Activated CD4-positive, alpha-beta T cell treated with anti-CD3 and anti-CD28 coated beads, Interleukin-2, amount 50 U/mL, for 1 hour (primary cell): ENCODE measurements around the gene SPSB3.
A peak's percentile ranks its signal among the peaks of the same experiment; 100 is the strongest.
"Not testable (repeated sequence)": the region's sequence is repeated elsewhere in the genome, so short reads cannot be mapped to it uniquely, and the experiment has no call there.

ENCODE experiments used
- DNase-seq: peaks from one replicate; pipeline ENCODE4 v3.0.0-alpha.2; 2020

The SPSB3 gene

DNA sequence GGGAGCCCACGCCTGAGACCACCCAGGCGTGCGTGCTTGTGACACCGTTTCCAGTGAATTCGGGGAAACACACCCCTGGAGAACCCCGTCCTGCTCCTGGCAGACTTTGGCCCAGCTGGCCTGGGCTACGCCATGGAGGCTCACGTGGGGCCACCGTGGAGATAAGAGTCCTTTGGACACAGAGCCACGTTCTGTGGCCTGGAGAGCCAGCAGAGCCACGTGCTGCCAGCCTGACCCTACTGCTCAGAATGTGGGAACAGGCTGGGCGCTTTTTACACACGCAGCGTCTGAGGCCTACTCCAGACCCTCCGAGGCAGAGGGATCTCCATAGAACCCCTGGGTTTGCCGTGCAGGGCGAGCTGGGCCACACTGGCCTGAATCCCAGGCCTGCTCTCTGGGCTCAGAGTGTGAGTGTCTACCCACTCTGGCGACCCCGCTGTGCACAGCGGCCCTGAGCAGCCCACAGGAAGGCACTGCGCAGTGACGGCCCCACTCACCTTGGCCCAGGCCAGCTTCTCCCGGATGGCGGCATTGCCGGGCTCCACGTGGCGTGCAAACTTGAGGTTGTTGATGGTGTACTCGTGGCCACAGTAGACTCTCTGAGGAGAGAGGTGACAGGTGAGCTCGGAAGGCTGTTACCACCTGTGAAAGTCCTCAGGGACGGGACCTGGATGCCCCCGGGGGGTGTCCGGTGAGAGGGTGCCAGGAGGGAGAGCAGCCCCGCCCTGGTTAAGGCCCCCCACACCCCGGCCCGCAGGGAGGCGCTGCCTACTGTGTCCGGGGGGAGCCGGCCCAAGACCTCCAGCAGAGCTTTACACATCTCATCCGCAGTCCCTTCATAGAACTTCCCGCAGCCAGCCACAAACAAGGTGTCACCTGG is 34.3 kb upstream of the SPSB3 start:
- DNase-seq = no peak

DNA sequence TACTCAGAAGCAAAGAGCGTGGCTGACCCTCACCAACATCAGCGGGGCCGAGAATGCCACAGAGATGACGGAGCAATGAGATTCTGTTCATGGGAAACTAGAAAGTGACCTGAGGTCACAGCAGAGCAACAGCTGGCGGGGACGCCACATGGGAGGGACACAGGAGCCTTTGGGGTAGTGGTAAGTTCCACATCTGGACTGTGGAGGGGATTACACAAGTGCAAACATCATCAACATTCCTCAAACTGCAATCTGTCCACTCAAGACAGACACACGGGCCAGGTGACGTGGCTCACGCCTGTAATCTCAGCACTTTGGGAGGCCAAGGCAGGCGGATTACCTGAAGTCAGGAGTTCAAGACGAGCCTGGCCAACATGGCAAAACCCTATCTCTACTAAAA is 33.1 kb upstream of the SPSB3 start:
- DNase-seq = no peak

DNA sequence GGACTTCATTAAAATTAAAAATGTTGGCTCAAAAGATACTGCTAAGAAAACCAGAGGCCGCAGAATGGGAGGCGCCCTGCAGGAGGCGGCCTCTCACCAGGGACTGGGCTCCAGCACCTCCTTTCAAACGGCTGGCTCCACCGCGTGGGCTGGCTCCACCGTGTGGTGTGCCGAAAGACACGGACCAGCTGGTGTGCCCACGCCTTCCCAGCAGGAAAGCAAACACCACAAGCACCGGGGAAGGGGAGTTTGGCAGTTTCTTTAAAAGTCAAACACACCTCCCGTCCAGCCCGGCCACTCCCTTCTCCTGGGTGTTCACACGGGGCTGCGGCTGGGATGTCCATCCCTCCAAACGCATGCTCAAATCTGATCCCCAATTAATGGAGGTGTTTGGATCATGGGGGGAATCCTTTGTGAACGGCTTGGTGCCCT is 30.4 kb upstream of the SPSB3 start:
- DNase-seq = peak; percentile 54

DNA sequence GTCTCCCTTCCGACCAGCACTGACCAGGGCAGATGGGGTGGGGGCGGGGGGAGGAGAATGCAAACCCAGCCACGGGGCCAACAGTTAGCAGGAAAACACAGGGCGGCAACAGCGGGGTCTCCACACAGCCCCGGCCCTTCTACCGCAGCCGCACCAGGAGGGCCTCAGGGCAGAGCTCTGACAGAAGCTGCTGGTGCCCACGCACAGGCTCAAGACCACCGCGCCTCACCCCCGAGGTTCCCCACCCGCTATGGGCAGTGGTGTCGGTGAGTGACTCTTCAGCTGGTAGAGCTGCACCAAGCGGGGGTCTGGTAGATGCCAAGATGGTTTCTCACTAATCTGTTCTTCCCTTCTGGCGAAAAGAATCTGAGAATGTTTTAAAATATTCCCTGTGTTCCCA is 28.2 kb upstream of the SPSB3 start:
- no peak for DNase-seq

DNA sequence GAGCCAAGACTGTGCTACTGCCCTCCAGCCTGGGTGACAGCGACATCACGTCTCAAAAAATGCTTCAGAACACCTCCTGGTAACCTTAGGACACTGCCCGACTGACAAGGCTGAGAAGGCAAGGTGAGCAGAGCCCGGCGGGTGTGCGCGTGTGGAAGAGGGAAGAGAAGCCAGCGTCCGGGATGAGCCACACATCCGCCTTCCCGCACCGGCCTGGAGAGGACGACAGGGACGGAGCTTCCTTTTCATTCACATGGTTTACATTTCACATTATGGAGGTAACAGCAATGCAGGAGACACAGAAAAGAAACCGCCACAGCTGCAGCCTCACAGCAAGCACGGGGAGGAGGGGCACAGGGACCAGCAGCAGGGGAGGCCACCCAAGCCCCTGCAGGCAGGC is 27.7 kb upstream of the SPSB3 start:
- DNase-seq = no peak

DNA sequence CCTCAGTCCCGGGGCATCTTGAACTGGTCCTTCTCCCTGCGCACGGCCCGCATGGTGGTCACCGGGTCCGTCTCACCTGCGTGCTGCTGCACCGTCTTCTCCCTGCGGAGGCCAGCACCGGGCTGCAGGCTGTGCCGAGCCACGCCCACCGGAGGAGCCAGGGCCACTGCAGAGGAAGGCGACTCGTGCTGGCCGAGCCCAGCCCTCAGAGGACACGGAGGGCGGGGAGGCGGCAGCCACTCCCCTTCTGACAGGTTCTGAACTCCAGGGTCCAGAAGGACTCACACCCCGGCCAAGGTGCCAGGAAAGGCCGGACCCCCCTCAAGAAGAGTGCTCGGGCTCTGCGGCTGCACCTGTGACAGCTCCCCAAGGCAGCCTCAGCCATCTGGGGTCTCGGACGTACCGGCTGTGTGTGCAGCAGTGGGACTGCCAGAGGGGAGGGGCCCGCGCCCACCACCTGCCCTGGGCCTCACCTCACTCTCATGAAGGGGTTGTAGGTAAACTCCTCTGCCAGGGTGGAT is 27.0 kb upstream of the SPSB3 start:
- DNase-seq = no peak

DNA sequence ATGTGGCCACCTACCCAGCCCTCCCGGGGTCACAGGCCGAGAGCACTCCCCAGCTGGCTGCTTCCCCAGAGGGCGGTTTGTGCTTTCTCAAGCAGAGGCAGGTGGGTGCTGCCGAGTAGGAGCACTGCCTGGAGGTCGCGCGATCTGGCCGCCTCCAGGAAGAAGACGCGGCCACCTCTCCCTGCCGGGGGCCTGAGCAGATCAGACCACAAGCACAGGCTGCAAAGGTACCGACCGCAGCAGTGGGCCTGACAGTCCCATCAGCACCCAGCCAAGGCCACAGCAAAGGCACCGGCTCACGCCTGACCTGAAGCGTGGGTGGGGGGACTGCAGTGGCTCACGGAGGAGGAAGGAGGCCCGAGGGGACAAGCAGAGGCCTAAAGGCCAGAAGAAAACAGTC is 26.3 kb upstream of the SPSB3 start:
- no peak for DNase-seq

DNA sequence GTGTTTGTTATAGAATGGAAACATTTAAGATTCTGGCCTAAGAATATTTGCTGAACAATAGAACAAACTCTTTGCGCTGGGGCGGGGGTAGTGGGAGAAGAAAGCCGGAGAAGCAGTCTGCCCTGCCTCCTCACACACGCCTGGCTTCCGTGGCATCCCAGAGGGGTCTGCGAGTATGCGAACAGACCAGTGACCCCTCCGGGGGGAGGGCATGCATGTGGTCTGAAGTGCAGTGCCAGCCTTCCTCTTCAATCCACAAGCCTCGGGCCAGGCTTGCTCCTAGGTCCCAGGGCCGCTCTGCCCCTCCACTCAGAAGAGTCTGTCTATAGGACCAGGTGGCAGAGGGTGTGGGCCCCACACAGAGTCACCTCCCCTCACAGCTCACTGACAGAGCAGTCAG is 25.3 kb upstream of the SPSB3 start:
- DNase-seq = no peak

DNA sequence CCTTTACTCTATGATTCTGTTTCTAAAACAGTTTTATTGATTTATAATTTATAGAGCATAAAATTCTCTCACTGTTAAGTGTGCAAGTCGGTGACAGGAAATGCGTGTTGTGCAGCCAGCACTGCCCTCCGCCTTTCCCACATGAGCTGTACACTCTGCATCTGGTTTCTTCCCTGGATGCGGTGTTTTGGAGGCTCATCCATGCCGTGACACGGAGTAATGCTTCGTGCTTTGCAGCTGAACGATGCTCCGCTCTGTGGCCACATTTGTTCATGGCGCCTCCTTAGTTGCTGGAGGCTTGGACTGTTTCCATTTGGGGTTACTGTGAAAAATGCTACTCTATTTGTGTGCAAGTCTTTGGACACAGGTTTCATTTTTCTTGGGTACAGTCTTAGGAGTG is 18.3 kb upstream of the SPSB3 start:
- no peak for DNase-seq

DNA sequence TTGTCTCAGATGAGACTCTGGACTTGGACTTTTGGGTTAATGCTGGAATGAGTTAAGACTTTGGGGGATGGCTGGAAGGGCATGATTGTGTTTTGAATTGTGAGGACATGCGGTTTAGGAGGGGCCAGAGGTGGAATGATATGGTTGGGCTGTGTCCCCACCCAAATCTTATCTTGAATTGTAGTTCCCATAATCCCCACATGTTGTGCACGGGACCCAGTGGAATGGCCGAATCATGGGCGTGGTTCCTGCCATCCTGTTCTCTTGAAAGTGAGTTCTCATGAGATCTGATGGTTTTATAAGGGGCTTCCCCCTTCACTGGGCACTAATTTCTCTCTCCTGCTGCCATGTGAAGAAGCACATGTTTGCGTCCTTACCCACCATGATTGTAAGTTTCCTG is 16.9 kb upstream of the SPSB3 start:
- DNase-seq = not testable (repeated sequence)

DNA sequence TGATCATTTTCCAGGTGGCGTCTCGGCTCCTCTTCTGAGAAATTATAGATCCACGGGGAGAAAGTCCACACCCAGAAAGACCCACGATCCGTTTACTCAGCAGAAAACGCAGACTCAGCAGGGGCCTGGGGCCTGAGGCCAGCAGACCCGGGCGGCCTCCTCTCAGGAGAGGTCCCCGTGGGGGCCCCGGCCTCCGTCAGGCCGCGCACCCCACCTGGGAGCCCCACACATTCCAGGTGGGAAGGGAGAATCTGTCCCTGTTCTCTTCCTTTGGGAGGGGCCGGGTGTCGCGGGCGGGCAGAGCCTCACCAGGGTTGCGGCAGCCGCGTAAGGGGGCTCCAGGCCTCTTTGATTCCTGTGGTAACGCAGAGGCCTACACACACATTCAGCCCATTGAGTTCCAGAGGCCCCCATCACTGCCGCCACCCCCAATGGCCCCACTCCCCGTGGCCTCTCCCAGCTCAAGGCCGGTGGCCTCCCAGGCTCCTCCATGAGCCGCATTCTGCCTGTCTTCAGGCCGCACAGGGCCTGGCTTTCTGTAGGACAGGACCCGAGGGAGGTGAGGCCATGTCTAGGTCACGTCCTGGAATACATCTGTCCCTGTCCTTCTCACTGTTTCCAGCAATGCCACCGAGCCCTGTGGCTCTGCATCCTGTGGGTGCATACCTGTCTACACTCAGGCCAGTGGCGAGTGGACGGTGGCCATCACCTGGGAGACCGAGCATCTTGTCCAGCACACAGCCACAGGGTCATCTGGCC is 12.7 kb upstream of the SPSB3 start:
- no peak for DNase-seq

DNA sequence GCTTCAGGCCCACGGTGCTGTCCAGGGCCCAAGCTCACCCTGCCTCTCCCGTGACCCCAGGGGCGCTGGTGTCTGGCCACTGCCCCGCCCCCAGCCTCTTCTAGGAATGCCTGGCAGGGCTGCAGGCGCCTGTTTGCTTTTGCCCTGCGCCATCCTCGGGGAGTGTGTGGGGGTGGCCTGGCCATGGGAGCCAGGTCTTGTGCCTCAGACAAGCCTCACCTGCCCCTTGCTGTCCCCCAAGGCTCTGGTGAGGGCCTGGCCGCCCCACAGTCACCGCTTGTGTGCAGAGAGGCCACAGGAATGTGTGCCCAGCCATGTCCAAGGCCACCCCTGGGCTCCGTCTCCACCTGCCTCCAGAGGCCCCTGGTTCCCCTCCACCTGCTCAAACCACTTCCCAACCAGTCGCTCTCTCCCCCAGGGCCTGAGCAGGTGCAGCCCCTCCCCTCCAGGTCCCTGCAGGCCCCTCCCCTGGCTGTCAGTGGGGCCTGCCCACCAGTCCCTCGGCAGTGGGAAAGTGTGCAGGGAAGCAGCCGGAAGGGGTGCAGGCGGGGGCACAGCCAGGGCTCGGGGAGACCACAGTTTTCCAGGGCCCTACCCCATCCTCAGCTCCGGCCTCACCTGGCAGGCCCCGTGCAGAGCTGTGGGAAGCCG is 12.0 kb upstream of the SPSB3 start:
- DNase-seq = no peak

DNA sequence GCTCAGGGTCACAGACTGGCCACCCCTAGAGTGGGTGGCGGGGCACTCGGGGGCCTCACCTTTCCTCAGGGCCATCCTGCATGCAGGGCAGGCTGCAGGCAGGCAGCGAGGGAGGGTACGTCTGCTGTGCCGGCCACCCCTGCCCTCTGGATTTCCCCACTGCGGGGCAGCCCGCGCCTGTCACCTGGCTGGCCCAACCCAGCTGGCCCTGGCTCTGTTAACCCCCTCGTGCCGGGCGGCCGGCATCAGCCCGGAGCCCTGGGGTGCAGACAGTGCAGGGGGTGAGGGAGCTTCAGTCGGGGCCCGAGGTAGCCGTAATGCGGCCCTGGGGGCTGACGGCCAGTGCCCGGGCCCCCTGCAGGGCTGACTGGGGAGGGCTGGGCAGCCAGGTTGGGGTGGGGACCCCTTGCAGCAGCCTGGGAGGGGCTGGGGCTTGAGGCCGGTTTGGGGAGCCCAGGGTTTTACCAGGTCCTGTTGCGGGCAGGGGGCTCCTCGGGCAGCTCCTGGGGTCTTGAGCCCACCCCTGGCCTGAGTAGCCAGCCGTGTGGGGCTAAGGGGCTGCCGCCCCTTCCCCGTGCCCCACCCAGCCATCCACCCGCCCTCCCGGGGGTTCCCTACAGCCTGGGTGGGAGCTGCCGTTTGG is 11.3 kb upstream of the SPSB3 start, which contains the start of gene IGFALS:
Gene IGFALS (minus strand): TSS at position 128 of the 643 bp plus-strand sequence. CDS start 53 bp downstream, at position 75.
- DNase-seq = no peak

DNA sequence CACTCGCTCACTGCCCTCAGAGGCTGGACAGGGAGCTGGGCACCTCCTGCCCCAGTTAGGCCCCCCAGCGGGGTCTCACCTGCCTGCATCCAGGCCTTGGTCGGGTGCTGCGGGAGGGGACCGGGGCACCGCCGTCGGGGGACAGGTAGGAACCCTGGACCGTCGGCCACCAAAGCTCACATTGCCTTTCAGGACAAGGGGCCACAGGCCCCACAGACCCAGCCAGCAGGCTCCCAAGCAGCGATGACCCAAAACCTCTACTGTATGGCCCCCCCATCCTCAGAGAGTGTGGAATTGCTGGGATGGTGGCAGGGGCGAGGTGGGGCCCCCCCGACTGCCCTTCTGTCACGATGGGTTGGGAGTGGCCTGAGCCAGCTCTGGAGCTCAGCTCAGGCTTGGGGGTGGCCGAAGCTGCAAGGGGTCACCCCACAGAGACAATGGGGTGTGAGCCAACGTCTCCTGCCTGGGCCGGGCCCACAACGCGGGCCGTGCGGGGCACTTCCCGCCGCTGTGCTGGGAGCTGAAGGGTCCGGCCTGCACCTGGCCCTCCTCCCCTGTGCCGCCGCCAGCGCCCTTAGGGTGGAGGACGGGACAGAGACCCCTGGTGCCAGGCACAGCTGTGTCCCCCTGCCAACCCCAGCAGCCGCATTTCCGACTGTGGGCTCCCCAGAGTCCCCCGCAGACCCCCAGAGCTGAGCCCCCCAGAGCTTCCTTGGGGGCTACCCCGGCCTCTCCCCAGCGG is 10.6 kb upstream of the SPSB3 start:
- no peak for DNase-seq

DNA sequence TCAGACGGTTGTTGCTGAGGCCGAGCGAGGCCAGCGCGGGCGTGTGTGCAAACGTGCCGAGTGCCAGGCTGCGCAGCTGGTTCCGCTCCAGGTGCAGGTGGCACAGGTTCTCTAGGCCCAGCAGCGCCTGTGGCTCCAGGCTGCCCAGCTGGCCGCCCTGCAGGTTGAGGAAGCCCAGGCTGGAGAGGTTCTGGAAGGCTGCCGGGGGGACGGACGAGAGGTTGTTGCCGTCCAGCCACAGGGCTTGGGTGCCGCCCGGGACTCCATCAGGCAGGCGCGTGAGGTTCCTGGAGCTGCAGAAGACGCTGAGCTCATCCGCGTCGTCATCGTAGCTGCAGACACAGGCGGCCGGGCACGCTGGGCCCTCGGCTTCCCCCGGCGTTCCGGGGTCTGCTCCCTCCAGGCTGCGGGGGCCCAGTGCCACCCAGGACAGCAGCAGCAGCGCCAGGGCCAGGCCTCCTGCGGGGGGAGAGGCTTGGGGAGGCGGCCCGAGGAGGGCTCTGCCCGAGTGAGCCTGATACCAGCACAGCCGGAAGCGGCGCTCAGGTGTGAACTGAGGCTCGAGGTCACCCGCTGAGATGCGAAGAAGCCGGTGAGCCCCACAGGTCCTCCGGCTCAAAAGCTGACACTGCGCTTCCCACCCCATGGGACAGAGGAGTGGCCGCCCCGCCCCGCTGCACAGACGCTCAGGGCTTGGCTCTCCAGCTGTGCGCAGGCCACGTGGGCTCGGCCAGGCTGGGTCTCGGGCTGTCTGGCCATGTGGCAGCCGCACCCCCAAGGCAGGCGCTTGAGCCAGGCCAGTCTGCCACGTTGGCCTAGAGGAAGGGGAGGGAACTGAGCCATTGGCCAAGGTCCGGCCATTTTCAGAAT is 9.8 kb upstream of the SPSB3 start:
- DNase-seq = no peak

DNA sequence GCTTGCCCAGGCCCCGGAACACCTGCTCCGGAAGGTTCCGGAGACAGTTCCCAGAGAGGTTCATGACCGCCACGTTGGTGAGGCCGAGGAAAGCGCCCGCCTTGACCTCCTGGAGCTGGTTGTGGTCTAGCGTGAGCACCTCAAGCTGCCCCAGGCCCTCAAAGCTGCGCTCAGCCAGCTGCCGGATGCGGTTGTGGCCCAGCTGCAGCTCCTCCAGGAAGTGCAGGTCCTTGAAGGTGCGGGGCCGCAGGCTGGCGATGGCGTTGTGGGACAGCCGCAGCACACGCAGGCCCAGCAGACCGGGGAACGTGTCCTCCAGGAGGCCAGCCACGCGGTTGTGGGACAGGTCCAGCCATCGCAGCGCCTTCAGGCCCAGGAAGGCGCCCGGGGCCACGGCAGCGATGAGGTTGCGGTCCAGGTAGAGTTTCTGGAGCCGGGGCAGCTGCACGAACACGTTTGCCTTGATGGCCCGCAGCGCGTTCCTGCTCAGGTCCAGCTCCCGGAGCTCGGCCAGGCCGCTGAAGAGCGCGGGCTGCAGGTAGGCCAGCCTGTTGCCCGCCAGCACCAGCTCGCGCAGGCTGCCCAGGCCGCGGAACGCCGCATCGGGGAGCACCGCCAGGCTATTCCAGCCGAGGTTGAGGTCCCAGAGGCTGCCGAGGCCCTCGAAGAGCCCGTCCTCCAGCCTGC is 9.0 kb upstream of the SPSB3 start:
- no peak for DNase-seq

DNA sequence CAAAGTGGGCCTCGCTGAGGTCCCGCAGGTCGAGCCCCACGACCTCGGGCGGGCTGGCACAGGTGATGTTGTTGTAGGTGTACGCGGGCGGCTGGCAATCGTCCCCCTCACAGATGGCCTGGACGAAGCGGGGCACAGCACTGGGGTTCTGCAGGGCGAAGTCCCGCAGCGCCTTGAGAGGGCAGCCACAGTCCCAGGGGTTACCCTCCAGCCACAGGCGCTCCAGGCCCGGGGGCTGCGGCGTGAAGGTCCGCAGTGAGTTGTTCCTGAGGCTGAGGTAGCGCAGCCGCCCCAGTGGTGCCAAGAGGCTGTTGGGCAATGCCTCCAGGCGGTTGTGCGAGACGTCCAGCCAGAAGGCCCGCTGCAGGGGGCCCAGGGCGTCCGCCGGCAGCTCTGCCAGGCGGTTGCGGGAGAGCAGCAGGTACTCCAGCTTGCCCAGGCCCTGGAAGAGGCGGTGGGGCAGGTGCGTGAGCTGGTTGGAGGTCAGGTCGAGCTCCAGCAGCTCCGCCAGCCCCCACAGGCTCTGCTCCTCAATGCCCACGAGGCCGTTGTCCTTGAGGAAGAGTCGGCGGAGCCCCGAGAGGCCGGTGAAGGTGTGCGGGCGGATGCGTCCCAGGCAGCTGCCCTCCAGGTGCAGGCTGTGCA is 8.4 kb upstream of the SPSB3 start:
- no peak for DNase-seq

DNA sequence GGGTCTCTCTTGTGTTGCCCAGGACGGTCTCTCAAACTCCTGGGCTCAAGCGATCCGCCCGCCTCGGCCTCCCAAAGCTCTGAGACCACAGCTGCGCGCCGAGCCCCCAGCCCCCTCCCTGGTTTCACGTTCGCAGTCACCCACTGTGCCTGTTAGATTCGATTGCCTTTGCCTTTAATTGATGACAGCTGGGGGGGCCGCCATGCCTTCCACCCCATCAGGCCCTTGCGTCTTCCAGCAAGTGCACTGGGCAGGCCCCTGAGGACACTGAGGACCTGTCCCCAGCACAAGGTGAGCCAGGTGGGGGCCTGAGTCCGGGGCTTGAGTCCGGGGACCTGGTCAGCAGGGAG is 7.9 kb upstream of the SPSB3 start:
- no peak for DNase-seq

DNA sequence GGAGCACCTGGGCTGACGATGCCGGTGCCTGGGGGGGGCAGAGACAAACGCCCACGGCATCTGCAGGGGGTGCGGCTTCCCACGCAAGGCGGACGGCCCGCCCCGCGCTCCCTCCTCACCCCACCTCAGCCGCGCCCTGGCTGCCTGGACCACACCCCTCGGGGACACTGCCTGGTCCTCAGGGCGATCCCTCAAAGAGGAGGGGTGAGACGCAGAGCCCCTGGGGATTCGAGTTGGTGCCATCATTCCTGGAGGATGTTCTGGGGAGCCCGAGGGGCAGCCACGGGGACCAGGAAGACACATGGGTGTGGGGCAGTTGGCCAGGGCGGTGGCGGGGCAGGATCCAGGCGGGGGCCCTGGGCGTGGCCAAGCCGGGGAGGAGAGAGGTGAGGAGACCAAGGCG is 7.3 kb upstream of the SPSB3 start:
- DNase-seq = no peak

DNA sequence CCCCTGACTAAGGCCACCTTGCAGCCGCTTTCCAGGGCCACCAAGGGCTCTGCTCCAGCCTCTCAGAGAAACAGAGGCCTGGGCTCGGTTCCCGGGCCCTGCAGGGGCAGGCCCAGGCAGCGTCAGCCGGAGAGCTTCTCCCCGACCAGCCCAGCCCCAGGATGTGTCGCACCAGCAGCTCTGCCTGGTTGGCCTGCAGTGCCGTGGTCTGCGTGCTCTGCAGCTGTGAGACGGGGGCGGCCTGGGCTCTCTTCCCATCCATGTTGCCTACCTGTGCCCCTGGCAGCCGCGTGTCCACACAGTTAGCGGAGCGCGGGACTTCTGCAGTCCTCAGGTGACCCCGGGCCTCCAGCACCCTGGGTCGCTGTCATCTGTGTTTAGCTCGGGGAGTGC is 6.3 kb upstream of the SPSB3 start:
- DNase-seq = no peak
